ENCODE data around the gene TAF1D.
"Not testable (repeated sequence)": the region's sequence is repeated elsewhere in the genome, so short reads cannot be mapped to it uniquely, and the experiment has no call there.

The TAF1D gene

DNA sequence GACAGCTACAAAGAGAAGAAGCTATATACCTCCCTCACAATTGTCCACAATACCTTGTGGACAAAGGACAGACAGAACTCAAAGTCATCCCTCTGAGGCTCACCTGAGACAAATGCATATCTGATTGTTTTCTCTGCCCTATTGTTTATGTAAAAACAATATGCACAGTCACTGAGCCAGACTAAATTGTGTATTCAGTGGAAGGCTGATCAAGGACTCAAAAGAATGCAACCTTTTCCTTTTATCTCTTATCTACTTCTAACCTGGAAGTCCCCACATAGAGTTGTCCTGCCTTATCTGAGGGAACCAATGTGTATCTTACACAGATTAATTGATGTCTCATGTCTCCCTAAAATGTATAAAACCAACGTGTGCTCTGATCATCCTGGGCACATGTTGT is 28.9 kb upstream of the TAF1D start:
- Histone ChIP-seq H3K27ac (ENCODE audit: low read depth, low read length, severe bottlenecking) (no peak overlapping the region), H3K4me1 (ENCODE audit: control insufficient read depth, insufficient read depth, low read length, poor library complexity, severe bottlenecking) (no peaks in the 10 kb centered on the region), H3K36me3 (ENCODE audit: control insufficient read depth, insufficient read depth, low read length) (no peaks in the 10 kb centered on the region), H3K9me3 (ENCODE audit: control insufficient read depth, low read length) (no peaks in the 10 kb centered on the region), H3K4me3 (ENCODE audit: extremely low read depth, insufficient read depth, low read length, poor library complexity, severe bottlenecking) (no peak overlapping the region)
- 78 to 82% methylated on average over 1 of the region's 1 CpG for WGBS, 2 experiments (ENCODE audit: insufficient coverage in 2 of 2)

DNA sequence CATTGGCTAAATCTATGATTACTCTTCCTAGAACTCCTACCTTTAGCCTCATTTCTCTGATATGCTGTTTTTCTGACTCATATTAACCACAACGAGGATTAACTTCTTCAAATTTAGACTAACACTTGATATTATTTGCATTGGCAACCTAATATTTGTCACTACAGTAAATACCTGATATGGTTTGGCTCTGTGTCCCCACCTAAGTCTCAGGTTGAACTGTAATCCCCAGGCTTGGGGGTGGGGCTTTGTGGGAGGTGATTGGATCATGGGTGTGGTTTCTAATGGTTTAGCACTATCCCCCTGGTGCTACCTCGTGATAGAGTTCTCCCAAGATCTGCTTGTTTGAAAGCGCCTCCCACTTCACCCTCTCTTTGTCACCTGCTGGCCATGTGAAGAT is 25.7 kb upstream of the TAF1D start:
- Histone ChIP-seq H3K27ac (ENCODE audit: low read depth, low read length, severe bottlenecking) (no peak overlapping the region), H3K4me3 (ENCODE audit: extremely low read depth, insufficient read depth, low read length, poor library complexity, severe bottlenecking) (no peak overlapping the region), H3K36me3 (ENCODE audit: control insufficient read depth, insufficient read depth, low read length) (peaks cover 9% of the 10 kb centered on the region), H3K4me1 (ENCODE audit: control insufficient read depth, insufficient read depth, low read length, poor library complexity, severe bottlenecking) (no peaks in the 10 kb centered on the region), H3K9me3 (ENCODE audit: control insufficient read depth, low read length) (no peaks in the 10 kb centered on the region)
- 79 to 100% methylated on average over 2 to 3 of the region's 3 CpGs for WGBS, 2 experiments (ENCODE audit: insufficient coverage in 2 of 2)

DNA sequence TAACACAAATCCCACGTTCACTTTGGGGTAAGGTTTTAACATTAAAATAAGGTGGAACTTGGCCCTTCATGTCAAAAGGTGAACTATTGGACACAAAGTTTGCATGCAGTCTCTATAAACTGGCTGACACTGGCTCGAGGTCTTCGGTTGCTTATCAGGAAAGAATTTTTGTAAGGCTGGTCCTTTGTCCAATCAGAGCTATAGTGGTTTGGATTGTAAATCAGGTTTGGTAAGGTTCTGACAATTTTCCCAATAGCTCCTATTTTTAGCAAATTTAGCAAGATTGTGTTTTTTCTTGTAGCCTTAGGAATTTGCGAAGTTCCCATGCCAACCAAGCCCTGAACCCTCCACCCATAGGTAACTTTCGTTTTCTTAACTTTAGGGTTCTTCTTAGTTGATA is 25.2 kb upstream of the TAF1D start:
- Histone ChIP-seq H3K36me3 (ENCODE audit: control insufficient read depth, insufficient read depth, low read length) (peaks cover 12% of the 10 kb centered on the region), H3K4me3 (ENCODE audit: extremely low read depth, insufficient read depth, low read length, poor library complexity, severe bottlenecking) (no peak overlapping the region), H3K27ac (ENCODE audit: low read depth, low read length, severe bottlenecking) (no peak overlapping the region), H3K9me3 (ENCODE audit: control insufficient read depth, low read length) (no peaks in the 10 kb centered on the region), H3K4me1 (ENCODE audit: control insufficient read depth, insufficient read depth, low read length, poor library complexity, severe bottlenecking) (no peaks in the 10 kb centered on the region)
- 92 to 95% methylated on average over 3 of the region's 5 CpGs for WGBS, 2 experiments (ENCODE audit: insufficient coverage in 2 of 2)

DNA sequence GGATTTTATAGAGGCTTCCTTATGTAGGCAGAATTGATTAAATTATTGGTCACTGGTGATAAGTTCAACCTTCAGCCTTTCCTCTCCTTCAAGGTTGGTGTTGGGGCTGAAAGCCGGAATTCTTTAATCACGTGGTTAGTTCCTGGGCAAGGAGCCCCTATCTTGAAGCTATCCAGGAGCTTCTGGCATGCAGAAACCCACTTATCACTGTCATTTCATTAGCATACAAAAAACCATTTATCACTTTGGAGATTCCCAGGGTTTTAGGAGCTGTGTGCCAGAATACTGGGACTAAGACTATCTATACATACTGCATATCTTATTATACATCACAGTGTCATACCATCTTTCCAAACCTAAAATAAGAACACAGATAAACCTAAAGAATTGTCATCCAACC is 24.3 kb upstream of the TAF1D start:
- Histone ChIP-seq H3K9me3 (ENCODE audit: control insufficient read depth, low read length) (no peaks in the 10 kb centered on the region), H3K27ac (ENCODE audit: low read depth, low read length, severe bottlenecking) (no peak overlapping the region), H3K4me3 (ENCODE audit: extremely low read depth, insufficient read depth, low read length, poor library complexity, severe bottlenecking) (no peak overlapping the region), H3K36me3 (ENCODE audit: control insufficient read depth, insufficient read depth, low read length) (peaks cover 20% of the 10 kb centered on the region), H3K4me1 (ENCODE audit: control insufficient read depth, insufficient read depth, low read length, poor library complexity, severe bottlenecking) (no peaks in the 10 kb centered on the region)
- WGBS, 2 experiments (ENCODE audit: insufficient coverage in 2 of 2) = no CpG with 5 or more reads among the region's 2 CpGs

- peaks cover 52% of the 10 kb centered on the region for H3K36me3 ChIP-seq (ENCODE audit: control insufficient read depth, insufficient read depth, low read length)
These were observed 20.6 kb upstream of the TAF1D start for GRCh38 chr11:93761910-93762309.

GRCh38 chr11:93759123-93759522 is 17.8 kb upstream of the TAF1D start:
- H3K4me1 ChIP-seq (ENCODE audit: control insufficient read depth, insufficient read depth, low read length, poor library complexity, severe bottlenecking); H3K9me3 ChIP-seq (ENCODE audit: control insufficient read depth, low read length); H3K4me3 ChIP-seq (ENCODE audit: extremely low read depth, insufficient read depth, low read length, poor library complexity, severe bottlenecking); H3K27ac ChIP-seq (ENCODE audit: low read depth, low read length, severe bottlenecking): not testable (repeated sequence)
- H3K36me3 ChIP-seq (ENCODE audit: control insufficient read depth, insufficient read depth, low read length) = peaks cover 63% of the 10 kb centered on the region
- WGBS, 2 experiments (ENCODE audit: insufficient coverage in 2 of 2) = no CpG with 5 or more reads among the region's 4 CpGs

More at GRCh38 chr11:93761910-93762309, 20.6 kb upstream of the TAF1D start:
- WGBS, 2 experiments (ENCODE audit: insufficient coverage in 2 of 2) = no CpG with 5 or more reads among the region's 1 CpG
- no peaks in the 10 kb centered on the region for H3K4me1 ChIP-seq (ENCODE audit: control insufficient read depth, insufficient read depth, low read length, poor library complexity, severe bottlenecking)
- H3K9me3 ChIP-seq (ENCODE audit: control insufficient read depth, low read length) = no peaks in the 10 kb centered on the region
- no peak overlapping the region for H3K27ac ChIP-seq (ENCODE audit: low read depth, low read length, severe bottlenecking)
- H3K4me3 ChIP-seq (ENCODE audit: extremely low read depth, insufficient read depth, low read length, poor library complexity, severe bottlenecking) = no peak overlapping the region

GRCh38 chr11:93757924-93758865 is 16.9 kb upstream of the TAF1D start:
- H3K4me1 ChIP-seq (ENCODE audit: control insufficient read depth, insufficient read depth, low read length, poor library complexity, severe bottlenecking) = no peaks in the 10 kb centered on the region
- peaks cover 65% of the 10 kb centered on the region for H3K36me3 ChIP-seq (ENCODE audit: control insufficient read depth, insufficient read depth, low read length)
- H3K4me3 ChIP-seq (ENCODE audit: extremely low read depth, insufficient read depth, low read length, poor library complexity, severe bottlenecking) = no peak overlapping the region
- no peaks in the 10 kb centered on the region for H3K9me3 ChIP-seq (ENCODE audit: control insufficient read depth, low read length)
- WGBS, 2 experiments (ENCODE audit: insufficient coverage in 2 of 2) = 97 to 98% methylated on average over 34 to 35 of the region's 38 CpGs
- H3K27ac ChIP-seq (ENCODE audit: low read depth, low read length, severe bottlenecking) = no peak overlapping the region

GRCh38 chr11:93757301-93757700 is 16.0 kb upstream of the TAF1D start:
- no peak overlapping the region for H3K27ac ChIP-seq (ENCODE audit: low read depth, low read length, severe bottlenecking)
- no peak overlapping the region for H3K4me3 ChIP-seq (ENCODE audit: extremely low read depth, insufficient read depth, low read length, poor library complexity, severe bottlenecking)
- H3K36me3 ChIP-seq (ENCODE audit: control insufficient read depth, insufficient read depth, low read length) = peaks cover 64% of the 10 kb centered on the region
- 85% methylated on average over 3 of the region's 3 CpGs for WGBS, 2 experiments (ENCODE audit: insufficient coverage in 2 of 2)
- no peaks in the 10 kb centered on the region for H3K4me1 ChIP-seq (ENCODE audit: control insufficient read depth, insufficient read depth, low read length, poor library complexity, severe bottlenecking)
- H3K9me3 ChIP-seq (ENCODE audit: control insufficient read depth, low read length) = no peaks in the 10 kb centered on the region

GRCh38 chr11:93756748-93757147 is 15.5 kb upstream of the TAF1D start:
- Histone ChIP-seq H3K4me3 (ENCODE audit: extremely low read depth, insufficient read depth, low read length, poor library complexity, severe bottlenecking) (no peak overlapping the region), H3K9me3 (ENCODE audit: control insufficient read depth, low read length) (no peaks in the 10 kb centered on the region), H3K36me3 (ENCODE audit: control insufficient read depth, insufficient read depth, low read length) (peaks cover 63% of the 10 kb centered on the region), H3K4me1 (ENCODE audit: control insufficient read depth, insufficient read depth, low read length, poor library complexity, severe bottlenecking) (no peaks in the 10 kb centered on the region), H3K27ac (ENCODE audit: low read depth, low read length, severe bottlenecking) (no peak overlapping the region)
- whole genome bisulfite sequencing, 2 experiments (ENCODE audit: insufficient coverage in 2 of 2) = 100% methylated on average over 1 to 2 of the region's 3 CpGs

- Histone ChIP-seq H3K4me3 (ENCODE audit: extremely low read depth, insufficient read depth, low read length, poor library complexity, severe bottlenecking) (no peak overlapping the region), H3K9me3 (ENCODE audit: control insufficient read depth, low read length) (no peaks in the 10 kb centered on the region), H3K36me3 (ENCODE audit: control insufficient read depth, insufficient read depth, low read length) (peaks cover 36% of the 10 kb centered on the region), H3K4me1 (ENCODE audit: control insufficient read depth, insufficient read depth, low read length, poor library complexity, severe bottlenecking) (no peaks in the 10 kb centered on the region), H3K27ac (ENCODE audit: low read depth, low read length, severe bottlenecking) (no peak overlapping the region)
- WGBS, 2 experiments (ENCODE audit: insufficient coverage in 2 of 2) = 73% methylated on average over 1 of the region's 2 CpGs; no CpG with 5 or more reads in 1 of the 2 experiments
These were observed 11.9 kb upstream of the TAF1D start for GRCh38 chr11:93753241-93753640.

DNA sequence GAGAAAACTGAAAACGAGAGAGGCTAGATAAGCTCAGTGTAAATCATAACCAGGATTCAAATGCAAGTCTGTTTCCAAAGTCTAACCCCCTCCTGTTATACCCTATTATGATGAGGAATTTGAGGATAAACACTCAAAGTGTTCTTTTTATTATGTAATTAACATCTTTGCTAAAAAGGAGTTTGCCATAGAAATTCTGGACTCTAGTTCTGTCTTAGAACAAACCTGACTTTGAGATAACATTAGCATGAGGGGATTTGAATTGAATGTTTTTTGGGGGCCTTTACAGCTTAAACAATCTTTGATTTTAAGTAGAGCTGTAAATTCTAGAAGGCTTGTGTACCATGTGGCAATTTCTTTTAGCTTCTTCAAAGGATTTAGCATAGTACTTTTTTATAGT is 9.7 kb upstream of the TAF1D start:
- Histone ChIP-seq H3K27ac (ENCODE audit: low read depth, low read length, severe bottlenecking) (no peak overlapping the region), H3K36me3 (ENCODE audit: control insufficient read depth, insufficient read depth, low read length) (peaks cover 20% of the 10 kb centered on the region), H3K9me3 (ENCODE audit: control insufficient read depth, low read length) (no peaks in the 10 kb centered on the region), H3K4me1 (ENCODE audit: control insufficient read depth, insufficient read depth, low read length, poor library complexity, severe bottlenecking) (no peaks in the 10 kb centered on the region), H3K4me3 (ENCODE audit: extremely low read depth, insufficient read depth, low read length, poor library complexity, severe bottlenecking) (no peak overlapping the region)
- no CpG with 5 or more reads among the region's 1 CpG for WGBS, 2 experiments (ENCODE audit: insufficient coverage in 2 of 2)

Data from mesodermal cell (in vitro differentiated cells).